ENCODE measurements around the gene ADAMTS17.

- TF ChIP-seq CTCF (IDR thresholded peaks at IDR 0.05; ENCODE audit: borderline replicate concordance, extremely low read depth, low read length, poor library complexity, severe bottlenecking) (no peak), EZH2 (IDR thresholded peaks at IDR 0.05; ENCODE audit: borderline replicate concordance, low read depth, low read length, severe bottlenecking) (no peak)
Observed at GRCh38 chr15:100054539-100054938, 287.2 kb downstream of the ADAMTS17 start.
